Endometrial microvascular endothelial cells (primary cell): Measurements from ENCODE around the gene SORCS2. TPM values are rescaled to one million over a fixed set of nuclear protein-coding genes. Genes with fewer than 3 reads are reported as not detected.

Source experiments
- in situ Hi-C: cut with HindIII; loops from 2 replicates; pipeline ENCODE4 v1.10.0; 2017; ENCODE audit warnings: low sequenced_read_pairs, low pct_unique_long_range_greater_than_20kb; ENCODE audit errors: inconsistent ontology term
- total RNA-seq: library from RNA; depleted of rRNA; stranded (reverse); fragments of >200 nt; gene quantifications from one replicate; pipeline ENCODE4 v1.2.3, GENCODE V29; 2015; ENCODE audit errors: inconsistent ontology term

SORCS2 gene
- total RNA-seq, 1 donor from 2014 or later = not detected

DNA sequence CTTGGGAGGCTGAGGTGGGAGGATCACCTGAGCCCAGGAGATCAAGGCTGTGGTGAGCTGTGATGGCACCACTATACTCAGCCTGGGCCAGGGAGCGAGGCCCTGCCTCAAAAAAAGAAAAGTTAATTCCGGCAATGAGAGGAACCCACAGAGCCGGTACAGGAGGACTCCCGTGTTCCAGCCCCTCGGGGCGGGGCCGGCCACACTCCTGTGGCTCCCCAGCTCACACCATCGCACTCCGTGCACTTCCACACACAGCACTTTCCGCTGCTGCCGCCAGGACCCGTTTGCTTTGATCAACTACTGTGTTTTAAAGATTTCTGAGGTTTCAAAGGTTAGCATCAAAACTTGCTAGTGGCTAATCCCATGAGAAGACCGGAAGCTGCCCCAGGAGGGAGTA lies 575.6 kb downstream of the SORCS2 start:
- in situ Hi-C loops = no loop called here

DNA sequence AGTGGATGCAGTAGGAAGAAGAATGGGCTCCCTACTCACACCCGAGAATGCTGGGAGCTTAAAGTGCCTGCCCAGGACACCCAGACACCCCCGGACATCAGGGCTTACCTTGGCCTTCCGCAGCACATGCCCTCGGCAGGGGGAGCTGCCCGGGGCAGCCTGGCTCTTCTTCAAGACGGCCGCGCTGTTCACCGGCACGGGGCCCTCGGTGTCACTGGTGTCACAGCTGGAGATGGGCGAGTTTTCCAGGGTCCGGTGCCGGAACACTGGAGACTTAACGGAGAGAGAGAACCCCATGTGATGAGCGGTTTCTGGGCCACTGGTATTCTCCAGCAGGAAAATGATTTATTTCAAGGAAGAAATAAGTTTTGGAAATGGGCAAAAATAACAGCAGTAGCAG lies 576.4 kb downstream of the SORCS2 start:
- in situ Hi-C loops = no loop called here

DNA sequence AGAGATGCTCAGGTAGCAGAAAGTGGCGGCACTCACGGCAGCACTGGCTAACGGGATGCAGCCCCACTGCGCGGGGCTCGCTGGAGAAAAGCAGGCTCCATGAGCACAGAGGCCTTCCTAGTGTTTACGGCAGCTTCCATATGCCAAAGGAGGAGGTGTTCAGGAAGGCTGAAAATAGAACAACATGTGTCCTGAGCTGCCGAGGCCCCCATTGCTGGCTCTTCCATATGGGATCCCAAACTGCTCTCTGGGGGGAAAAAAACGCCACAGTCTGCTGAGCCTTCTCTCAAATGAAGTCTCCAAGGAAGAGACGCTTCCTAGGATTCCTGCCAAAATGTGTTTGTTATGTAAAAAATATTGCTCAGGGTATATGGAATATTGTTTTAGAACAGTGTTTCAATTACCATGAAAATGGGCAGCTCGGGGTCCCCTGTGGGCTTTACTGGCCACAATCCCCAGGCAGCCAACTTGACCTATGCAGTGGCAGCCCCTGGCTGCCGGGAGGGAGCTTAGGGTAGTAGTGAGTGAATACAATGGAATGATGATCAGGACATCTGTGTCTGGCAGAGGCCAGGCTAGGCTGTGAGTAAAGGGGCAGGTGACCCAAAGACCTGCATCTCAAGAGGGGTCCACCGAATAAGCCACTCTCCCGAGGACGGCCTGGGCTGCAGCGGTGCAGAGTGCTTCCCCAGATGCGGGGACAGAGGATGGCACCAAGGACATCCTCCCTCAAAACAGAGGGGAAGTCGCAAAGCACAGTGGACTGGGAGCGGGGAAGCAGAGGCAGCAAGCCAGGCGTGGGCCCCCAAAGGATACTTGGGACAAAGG lies 577.3 kb downstream of the SORCS2 start:
- in situ Hi-C loops = no loop called here

DNA sequence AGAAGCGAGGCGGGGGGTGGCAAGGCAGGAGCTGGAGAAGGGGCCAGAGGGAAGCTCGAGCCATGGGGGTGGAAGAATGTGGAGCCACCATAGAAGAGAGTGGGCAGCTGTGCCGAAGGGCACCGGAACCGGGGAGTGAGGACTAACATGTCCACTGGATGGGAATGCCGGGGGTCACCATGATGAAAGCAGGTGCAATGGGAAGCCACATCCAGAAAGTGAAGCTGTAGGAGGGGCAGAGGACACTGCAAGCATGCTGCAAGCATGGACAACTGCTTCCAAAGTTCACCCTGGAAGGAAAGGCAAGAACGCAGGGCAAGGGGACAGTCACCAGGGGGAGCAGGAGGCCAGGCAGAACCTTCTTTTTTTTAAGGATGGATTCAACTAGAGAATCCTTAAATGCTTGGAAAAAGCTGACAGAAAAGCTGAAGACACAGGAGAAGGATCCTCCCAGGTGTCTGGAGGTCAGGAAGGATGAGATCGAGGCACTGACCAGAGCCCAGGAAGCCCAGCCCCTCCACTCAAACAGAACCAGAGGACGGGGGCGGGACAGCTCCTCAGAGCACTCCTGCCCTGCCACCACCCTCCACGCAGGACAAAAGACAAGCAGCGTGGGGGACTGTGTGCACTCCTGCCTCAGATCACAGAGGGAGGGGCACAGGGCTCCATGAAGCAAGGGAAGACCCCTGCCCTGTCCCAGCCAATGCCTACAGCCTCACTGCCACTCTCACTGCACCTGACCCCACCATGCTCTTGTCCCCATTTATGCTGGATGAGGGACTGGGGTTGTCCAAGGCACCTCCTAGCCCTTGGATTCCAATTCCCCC lies 578.1 kb downstream of the SORCS2 start:
- in situ Hi-C loops = no loop called here

DNA sequence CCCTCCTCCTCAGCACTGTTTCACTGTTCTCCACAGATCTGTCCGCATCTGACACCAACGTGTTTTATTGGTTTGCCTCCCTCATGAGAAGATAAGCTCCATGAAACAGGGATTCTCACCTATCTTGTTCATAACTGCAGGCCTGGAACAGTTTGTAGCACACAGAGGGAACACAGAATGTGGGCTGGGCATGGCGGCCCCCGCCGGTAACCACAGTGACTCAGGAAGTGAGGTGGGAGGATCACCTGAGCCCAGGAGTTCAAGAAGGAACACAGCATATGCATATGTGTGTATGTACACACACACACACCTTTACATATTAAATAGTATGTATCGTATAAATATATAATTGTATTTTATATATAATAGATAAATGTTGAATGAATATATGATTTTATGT lies 578.7 kb downstream of the SORCS2 start:
- in situ Hi-C loops = no loop called here

DNA sequence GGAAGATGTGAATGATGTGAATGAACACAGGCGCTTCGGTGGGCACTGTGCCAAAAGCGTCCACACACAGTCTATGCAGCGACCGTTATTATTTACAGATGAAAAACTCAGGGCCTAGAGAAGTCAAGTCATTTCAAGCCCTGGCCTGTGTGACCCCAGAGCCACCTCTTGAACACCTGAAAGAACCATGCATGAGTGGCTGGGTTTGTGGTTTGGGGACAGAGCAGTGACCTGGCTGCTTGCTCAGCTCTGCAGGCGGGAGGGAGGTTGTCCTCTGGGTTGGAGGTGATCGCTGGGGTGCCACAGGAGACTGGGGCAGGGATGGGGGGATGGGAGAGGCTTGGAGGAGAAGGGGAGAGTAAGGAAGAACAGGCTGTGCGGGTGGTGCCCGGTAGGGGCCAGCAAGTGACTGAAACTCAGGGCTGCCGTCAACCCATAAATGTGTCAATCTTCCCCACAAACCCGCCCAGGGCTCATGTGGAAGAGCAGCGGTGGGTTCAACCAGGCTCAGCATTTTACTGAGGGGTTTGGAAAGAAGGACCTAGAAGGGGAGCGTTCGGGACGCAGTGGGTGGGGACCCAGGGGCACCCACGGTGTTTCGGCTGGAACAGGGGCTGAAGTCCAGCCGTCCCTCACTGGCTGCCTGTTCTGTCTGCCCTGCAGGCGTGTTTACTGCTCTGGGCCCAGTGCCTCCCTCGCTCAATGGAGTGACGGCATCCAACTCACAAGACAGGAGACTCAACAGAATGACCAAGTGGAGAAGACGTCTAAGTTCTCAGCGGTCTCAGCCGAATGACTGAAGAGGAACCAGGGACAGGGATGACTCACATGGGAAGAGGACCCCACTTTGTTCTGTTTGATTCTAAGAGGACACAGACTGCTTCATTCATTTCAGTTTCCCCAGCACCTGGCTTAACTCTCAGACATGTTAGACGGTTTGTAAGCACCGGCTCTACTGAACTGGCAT lies 579.5 kb downstream of the SORCS2 start:
- in situ Hi-C loops = no loop called here

DNA sequence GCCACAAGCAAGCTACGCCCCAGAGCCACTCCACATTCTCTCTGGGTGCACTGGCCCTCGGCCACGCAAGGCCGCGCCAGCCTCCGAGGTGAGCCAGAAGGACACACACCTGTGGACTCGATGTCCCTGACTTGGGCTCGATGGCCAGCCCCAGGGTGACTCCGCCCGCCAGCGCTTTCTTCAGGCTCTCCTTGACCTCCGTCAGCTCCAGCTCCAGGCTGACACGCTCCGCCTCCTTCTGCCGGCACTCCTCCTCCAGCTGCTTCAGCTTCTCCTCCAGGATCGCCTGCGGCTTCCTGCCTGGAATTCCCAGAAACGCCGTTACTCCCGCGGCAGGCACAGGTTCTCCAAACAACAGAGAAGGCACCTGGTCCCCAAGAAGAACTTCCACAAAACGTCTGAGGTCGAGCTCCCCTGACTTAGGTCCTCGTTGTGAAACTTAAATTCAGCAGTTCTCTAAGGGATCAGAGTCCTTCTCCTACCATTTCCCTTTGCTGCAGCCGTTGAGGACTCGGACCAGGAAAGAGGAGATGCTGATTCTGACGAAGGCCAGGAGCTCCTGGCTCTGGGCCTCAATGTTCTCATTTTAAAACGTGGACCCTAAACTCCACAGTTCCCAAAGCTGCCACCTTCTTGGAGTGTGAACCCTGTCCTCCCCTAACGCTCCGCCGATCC lies 580.5 kb downstream of the SORCS2 start:
- in situ Hi-C loops = no loop called here

DNA sequence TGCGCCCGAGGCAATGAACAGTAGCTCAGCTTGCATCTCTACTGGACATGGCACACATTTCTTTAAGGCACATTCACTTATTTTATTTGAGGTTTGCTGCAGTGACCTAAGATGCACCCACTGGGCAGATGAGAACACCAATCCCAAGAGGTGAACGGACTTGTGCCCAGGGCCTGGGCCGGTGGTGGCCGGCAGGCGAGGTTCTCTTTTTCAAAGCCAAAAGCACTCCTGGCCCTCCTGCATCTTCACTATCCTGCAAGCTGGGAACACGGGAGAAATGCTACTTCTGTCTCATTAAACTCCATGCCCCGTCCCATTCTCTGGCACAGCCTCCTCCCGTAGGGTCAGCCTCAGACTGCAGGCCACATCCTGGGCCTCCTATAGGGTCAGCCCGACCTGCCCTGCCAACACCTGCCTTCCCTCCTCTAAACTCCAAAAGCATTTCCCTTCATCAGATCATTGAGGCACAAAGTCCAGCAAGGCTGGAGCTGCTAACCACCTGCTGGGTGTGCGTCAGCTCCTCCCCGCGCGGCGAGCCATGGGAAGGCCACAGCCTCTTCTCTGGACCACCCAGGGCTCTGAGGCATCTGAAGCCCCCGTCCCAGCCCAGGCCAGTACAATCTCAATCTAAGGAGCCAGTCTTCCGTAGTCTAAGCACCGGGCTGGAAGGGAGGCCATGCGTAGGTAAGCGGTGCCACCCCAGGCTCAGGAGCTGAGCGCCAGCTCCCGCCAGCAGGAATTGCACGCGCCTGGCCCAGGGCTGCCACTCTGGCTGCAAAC lies 581.3 kb downstream of the SORCS2 start:
- in situ Hi-C loops = no loop called here

DNA sequence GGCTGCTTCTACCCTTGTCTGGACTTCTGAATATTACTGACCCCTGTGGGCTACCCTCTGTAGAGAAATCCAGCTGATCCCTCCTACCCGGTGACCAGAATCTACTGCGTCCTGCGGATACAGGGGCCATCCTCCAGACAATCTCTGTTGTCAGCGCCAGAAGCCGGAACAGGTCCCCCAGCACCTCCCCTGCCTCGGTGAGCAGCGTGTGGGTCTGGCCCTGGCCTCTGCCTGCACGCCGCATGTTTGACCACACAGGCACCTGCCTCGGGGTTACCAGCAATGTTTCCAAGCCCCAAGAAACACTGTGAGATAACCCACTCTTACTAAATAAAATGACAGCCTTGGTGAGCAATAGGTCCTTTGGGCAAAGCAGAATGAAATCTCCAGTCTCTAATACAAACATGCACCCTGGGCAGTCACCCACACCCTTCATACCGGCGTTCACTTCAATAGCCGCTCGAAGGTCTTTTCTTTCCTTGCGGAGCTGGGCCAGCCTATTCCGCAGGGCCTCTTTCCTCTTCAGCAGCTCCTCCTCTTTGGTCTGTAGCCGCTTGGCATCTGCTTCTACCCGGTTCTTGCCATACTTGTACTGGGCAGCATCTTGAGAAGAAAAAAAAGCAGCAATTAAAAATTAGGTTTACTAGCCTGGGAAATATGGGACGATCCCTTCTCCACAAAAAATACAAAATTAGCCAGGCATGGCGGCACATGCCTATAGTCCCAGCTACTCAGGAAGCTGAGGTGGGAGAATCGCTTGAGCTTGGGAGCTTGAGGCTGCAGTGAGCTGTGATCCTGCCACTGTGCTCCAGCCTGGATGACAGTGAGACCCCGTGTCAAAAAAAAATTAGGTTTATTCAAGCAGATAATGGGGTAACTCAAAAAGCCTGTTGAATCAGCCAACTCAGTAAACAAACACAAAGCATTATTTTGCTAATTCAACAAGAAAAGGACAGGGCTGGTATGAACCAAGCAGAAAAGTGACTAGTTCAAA lies 582.3 kb downstream of the SORCS2 start:
- in situ Hi-C loops = no loop called here

DNA sequence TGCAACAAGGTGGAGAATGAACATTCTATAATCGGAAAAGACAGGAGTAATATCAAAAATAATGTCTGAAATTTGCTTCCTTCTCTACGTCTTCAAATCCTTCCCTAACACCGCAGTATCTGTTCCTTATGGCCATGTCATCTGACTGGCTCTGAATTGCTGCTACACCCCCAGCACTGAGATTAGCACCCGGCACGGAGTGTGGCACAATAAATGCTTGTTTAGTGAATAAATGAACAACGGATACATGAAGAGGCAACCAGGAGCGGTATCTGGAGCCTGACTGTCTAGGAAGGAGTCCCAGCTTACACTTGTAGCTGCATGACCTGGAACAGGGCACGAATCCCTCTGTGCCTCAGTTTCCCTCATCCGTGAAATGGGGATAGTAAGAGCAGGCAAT lies 583.1 kb downstream of the SORCS2 start:
- in situ Hi-C loops = no loop called here

DNA sequence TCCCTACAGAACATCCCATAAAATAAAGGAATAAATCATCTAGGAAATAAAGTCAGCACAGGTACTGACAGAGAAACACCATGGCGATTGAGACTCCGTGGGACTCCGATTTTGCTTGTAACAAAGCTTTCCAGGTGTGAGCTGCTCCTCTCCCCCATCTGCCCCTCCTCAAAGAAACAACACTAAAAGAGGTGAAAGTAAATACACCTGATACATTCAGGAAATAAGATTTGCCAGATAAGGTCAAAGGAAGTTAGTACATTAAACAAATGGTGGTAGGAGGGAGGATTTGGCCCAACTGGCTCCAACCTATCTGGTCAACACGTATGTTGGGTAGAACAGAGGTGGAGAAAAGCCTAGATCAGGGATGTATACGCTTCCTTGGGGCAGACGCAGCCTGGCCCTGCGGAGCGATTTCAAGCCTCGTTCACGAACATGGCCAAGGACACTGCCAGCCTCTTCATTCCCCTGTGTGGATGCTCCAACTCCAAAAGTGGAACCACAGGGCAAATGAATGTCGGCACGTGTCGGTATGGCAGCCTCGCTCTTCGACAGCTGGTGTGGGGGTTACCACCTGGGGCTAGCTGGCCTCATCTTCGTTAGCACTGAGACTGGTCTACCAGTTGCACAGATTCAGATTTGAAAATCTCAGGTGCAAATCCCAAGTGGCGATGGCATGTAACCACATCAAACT lies 584.8 kb downstream of the SORCS2 start:
- in situ Hi-C loops = no loop called here

DNA sequence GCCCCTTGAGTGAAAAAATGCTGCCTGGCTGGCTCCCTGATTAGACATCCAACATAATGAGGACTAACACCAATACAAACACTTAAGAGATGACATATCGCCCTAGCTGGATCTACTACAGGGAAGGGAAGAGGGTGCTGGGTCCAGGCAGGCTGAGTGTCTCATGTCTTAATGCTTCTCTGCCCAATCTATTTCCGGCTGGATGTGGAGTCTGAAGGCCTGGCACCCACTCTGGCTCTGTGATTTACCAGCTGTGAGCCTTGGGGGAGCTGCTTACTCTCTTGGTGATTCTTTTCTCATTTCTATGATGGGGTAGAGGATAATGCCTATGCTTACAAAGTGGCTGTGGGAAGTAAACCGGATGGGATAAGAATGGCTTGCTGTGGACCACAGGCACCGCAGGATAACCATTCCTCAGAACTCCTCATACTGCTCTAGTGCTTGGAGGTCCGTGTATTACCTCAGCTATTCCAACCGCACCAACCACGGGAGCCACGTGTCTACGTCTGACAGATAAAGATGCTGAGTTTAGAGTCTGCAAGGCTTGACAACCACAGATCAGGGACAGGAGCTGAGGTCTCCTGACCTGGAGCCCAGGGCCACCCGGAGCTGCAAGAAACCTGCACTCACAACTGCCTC lies 585.7 kb downstream of the SORCS2 start:
- in situ Hi-C loops = no loop called here

DNA sequence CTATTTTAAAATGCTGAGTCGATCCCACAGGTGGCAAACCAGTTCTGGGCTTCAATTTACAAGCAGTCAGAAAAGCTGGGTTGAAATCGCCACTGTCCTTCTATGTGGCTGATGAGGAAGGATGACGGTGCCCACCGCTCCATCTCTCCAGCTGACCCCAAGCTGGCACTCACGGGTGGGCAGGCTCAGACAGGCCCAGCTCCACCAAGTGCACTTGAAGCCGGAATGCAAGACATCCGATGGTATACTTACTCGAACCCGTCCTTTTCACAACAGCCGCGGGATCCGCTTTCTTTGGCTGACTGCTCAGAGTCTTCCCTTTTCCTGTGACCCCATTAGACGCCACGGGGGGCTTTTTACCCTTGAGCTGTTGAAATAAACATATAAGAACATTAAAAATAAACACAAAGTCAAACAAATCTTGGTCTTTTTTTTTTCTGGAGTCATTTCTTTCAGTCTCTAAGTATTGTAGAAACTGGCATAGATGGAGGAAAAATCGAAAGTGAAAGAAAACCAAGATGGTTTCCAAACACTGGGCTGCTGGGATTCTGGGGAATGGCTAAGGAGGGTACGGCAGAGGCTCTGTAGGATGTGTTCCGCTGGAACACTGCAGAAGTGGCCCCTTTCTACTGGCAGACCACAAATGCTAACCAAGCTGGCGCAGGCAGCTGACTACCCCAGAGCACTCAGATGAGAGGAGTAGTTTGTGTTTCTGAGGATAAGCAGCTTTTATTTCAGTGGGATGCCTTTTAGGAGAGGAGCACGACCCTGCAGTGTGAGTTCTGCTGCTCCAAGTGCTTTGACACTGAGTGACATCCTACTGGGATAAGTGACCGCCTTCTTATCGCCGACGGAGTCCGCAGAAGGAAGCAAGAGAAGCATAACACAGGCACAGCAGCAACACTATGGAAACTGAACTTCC lies 586.4 kb downstream of the SORCS2 start:
- in situ Hi-C loops = no loop called here

DNA sequence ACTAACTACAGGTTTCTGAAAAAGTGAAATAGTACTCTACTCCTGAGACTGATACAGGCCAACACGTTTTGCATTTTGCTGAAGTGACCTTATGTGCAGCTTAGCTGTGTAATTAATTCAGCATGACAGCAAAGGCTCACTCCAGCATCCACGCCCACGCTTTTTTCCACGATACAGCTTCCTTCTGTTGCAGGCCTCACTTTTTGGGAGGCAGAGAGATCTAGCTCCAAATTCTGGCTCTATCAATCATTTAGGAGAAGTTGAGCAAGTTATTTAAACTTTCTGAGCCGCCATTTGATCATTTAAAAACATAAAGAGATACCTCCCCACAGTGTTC lies 587.1 kb downstream of the SORCS2 start:
- in situ Hi-C loops = no loop called here

DNA sequence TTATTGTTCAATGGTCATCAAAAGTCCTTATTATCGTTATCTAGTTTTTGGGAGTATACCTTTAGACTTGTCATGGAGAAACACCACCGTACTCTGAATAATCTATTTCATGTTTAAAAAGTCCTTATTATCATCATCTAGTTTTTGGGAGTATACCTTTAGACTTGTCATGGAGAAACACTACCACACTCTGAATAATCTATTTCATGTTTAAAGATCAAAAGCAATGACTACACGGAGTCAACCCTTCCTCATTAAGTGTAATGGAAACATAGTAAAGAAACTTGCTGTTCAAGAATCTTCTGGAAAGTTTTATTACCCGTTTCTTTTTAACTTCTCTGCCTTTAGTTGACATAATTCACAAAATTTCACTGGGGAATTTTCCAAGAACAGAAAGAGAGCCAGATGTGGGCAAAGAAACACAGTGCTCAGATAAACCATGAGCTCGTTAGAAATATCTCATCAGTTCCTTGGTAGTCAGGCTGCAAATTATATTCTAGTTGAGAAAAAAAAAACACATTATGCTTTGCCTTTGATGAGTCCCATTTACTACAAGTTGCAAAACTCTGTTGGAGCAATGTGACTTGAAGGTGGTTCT lies 588.5 kb downstream of the SORCS2 start:
- in situ Hi-C loops = no loop called here
